Aorta (tissue), 5 donors: ENCODE results near the gene L3HYPDH. TPM values are rescaled to one million over a fixed set of nuclear protein-coding genes. Genes with fewer than 3 reads are reported as not detected.

ENCODE experiments used
- ATAC-seq: fragments of 200-7000 bp; cut with Tn5 transposase; one replicate; pipeline ENCODE4 v1.9.1; 2022; ENCODE audit warnings: moderate library complexity; ENCODE audit not compliant: low FRiP score
- DNase-seq, 2 donors: peaks; one replicate each; pipeline ENCODE4 v3.0.0-alpha.2; 2020
- H3K27ac ChIP-seq, 2 donors: one replicate each; pipeline ENCODE4 v1.5.1; 2013; ENCODE audit warnings: low read length in 2 of 2, mild to moderate bottlenecking in 2 of 2, moderate library complexity in 2 of 2, control low read depth in 1 of 2, inconsistent platforms in 1 of 2, low read depth in 1 of 2
- H3K27me3 ChIP-seq, 2 donors: one replicate each; pipeline ENCODE4 v1.6.1; 2013; ENCODE audit warnings: control low read depth in 1 of 2, low read length in 1 of 2, mild to moderate bottlenecking in 1 of 2, moderate library complexity in 1 of 2; ENCODE audit not compliant: insufficient read depth in 2 of 2, control insufficient read depth in 1 of 2
- H3K36me3 ChIP-seq, 2 donors: one replicate each; pipeline ENCODE4 v1.6.1; 2013; ENCODE audit warnings: control low read depth in 1 of 2, low read length in 1 of 2, mild to moderate bottlenecking in 1 of 2; ENCODE audit not compliant: insufficient read depth in 2 of 2, control insufficient read depth in 1 of 2
- H3K4me1 ChIP-seq, 2 donors: one replicate each; pipeline ENCODE4 v1.6.1; 2013; ENCODE audit warnings: low read length in 2 of 2, control low read depth in 1 of 2, mild to moderate bottlenecking in 1 of 2, moderate library complexity in 1 of 2; ENCODE audit not compliant: insufficient read depth in 2 of 2, control insufficient read depth in 1 of 2
- H3K4me3 ChIP-seq, 2 donors: one replicate each; pipeline ENCODE4 v1.5.1; 2013; ENCODE audit warnings: low read length in 2 of 2, control low read depth in 1 of 2, mild to moderate bottlenecking in 1 of 2
- H3K9me3 ChIP-seq: one replicate; pipeline ENCODE4 v1.6.1; 2013; ENCODE audit warnings: mild to moderate bottlenecking, low read length; ENCODE audit not compliant: control insufficient read depth
- WGBS, 2 donors: extraction: QIAGEN DNeasy Blood & Tissue Kit; methylation state at CpG; one replicate each; pipeline ENCODE4 v1.1.7; 2013; 5-methylcytosine and 5-hydroxymethylcytosine counted together
- intact Hi-C, 2 donors: fragments of 100-400 bp; cut with DNase I; formaldehyde crosslinking; loops; one replicate each; pipeline versions ENCODE4 v1.14.2 to v1.15.0; 2022
- polyA plus RNA-seq, 2 donors: library from polyadenylated mRNA; stranded (reverse); fragments of 200-250 nt; gene quantifications; one replicate each; pipeline ENCODE4 v1.2.3, GENCODE V29; 2013
- total RNA-seq, 2 donors: library from RNA; stranded (reverse); fragmentation: NEBNext Ultra II Directional; extraction: Animal tissue kit (Norgen Biotek cat#: 25700); gene quantifications; one replicate each; pipeline ENCODE4 v1.2.1, GENCODE V29; 2021
- donor health status: healthy with polysubstance abuse.
- donor health status: Bipolar disorder and iron deficiency.
- donor health status: DM: no; HTN: no; CAD: no.
- donor health status: DM: no; HTN: no; CAD: no.
- donor health status: DM: yes; HTN: yes; CAD: no.

L3HYPDH gene
- total and polyA plus RNA-seq, 4 donors, result 20.4 to 53.1 (median 32.9) TPM

DNA sequence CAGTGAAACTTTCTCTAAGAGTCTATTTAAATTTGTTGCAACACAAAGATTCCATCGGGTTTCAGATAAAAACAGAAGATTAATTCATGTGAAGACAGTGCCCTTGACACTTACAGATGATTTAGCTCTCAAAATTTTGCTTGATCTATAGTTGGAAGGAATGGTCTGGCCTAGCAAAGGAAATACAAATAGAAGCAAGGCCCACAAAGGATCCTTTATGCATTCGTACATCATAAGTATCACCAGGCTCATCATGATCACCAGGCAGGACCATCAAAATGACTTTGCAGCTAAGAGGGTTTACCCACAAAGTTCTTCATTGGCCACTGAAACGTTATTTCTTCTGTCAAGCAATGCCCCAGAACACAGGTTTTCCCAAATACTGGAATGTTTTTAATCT lies 24.9 kb upstream of the L3HYPDH start:
- DNase-seq (no peak), ATAC-seq (no peak)
- 80 to 81% methylated on average over 3 of the region's 3 CpGs for WGBS, 2 donors
- H3K4me3 ChIP-seq, result no peak overlapping the region
- H3K27ac ChIP-seq, result no peak overlapping the region
- no peaks in the 10 kb centered on the region for H3K36me3 ChIP-seq
- intact Hi-C loops, result loop anchor here (5.0 to 10.0 kb wide), 4 partner anchors 66 to 388 kb away; partner anchors contain the start of gene CCDC175 (in 1 of the 2)
- H3K4me1 ChIP-seq, result no peaks in the 10 kb centered on the region
- H3K9me3 ChIP-seq, result no peaks in the 10 kb centered on the region
- H3K27me3 ChIP-seq, result no peaks in the 10 kb centered on the region

- Histone ChIP-seq H3K9me3 (no peaks in the 10 kb centered on the region), H3K27me3 (no peaks in the 10 kb centered on the region), H3K27ac (no peak overlapping the region), H3K4me1 (no peaks in the 10 kb centered on the region), H3K36me3 (peaks cover 2 to 4% of the 10 kb centered on the region in 2 donors), H3K4me3 (no peak overlapping the region)
- ATAC-seq (no peak), DNase-seq (no peak)
- intact Hi-C loops, result loop anchor here (5.0 to 10.0 kb wide), 4 partner anchors 67 to 390 kb away; partner anchors contain the start of gene CCDC175 (in 1 of the 2)
- WGBS, 2 donors, result 94 to 95% methylated on average over 3 of the region's 3 CpGs
Observed at GRCh38 chr14:59507752-59508103, 23.5 kb upstream of the L3HYPDH start.

GRCh38 chr14:59507063-59507751 lies 23.0 kb upstream of the L3HYPDH start:
- intact Hi-C loops, result loop anchor here (5.0 to 10.0 kb wide), 4 partner anchors 68 to 390 kb away; partner anchors contain the start of gene CCDC175 (in 1 of the 2)
- Histone ChIP-seq H3K27ac (no peak overlapping the region), H3K9me3 (no peaks in the 10 kb centered on the region), H3K4me3 (no peak overlapping the region), H3K27me3 (no peaks in the 10 kb centered on the region), H3K4me1 (no peaks in the 10 kb centered on the region), H3K36me3 (peaks cover 2 to 4% of the 10 kb centered on the region in 2 donors)
- ATAC-seq, result peak; percentile 68
- peak; percentile 56 to 76 for DNase-seq

DNA sequence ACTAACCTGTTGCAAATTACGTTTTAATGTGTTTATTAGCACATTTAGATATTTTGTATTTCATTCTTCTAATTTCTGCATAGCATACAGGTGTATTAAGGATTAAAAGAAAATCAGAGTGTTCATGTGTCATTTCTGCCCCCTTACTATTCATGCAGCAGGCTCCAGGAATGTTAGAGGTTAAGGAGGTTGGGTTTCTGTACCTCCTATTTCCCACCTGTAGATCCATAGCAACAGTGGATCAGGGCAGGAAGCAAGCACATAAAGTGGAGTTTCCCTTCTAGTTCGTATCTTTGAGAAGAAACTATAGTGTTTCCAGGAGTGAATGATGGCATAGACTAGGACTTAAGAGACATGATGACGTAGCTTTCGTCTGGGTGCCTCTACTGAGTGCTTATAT lies 19.0 kb upstream of the L3HYPDH start:
- no peaks in the 10 kb centered on the region for H3K9me3 ChIP-seq
- intact Hi-C loops, result loop anchor here (10.0 kb wide), 2 partner anchors 72 to 192 kb away; partner anchors contain the start of gene CCDC175 (in 1 of the 2)
- H3K27ac ChIP-seq, result no peak overlapping the region
- H3K4me3 ChIP-seq, result no peak overlapping the region
- 75 to 89% methylated on average over 4 of the region's 4 CpGs for WGBS, 2 donors
- no peaks in the 10 kb centered on the region for H3K27me3 ChIP-seq
- DNase-seq (no peak), ATAC-seq (no peak)
- peaks cover 4 to 6% of the 10 kb centered on the region in 2 donors for H3K36me3 ChIP-seq
- H3K4me1 ChIP-seq, result no peaks in the 10 kb centered on the region

GRCh38 chr14:59500732-59501131 lies 16.5 kb upstream of the L3HYPDH start:
- WGBS, 2 donors, result 24 to 30% methylated on average over 3 of the region's 3 CpGs
- DNase-seq (no peak), ATAC-seq (no peak)
- H3K9me3 ChIP-seq, result no peaks in the 10 kb centered on the region
- intact Hi-C loops, result loop anchor here (10.0 kb wide), 2 partner anchors 74 to 194 kb away; partner anchors contain the start of gene CCDC175 (in 1 of the 2)
- no peaks in the 10 kb centered on the region for H3K4me1 ChIP-seq
- no peak overlapping the region for H3K4me3 ChIP-seq
- H3K27me3 ChIP-seq, result no peaks in the 10 kb centered on the region
- no peak overlapping the region for H3K27ac ChIP-seq
- peaks cover 4 to 6% of the 10 kb centered on the region in 2 donors for H3K36me3 ChIP-seq

- Histone ChIP-seq H3K27me3 (no peaks in the 10 kb centered on the region), H3K36me3 (peaks cover 9 to 12% of the 10 kb centered on the region in 2 donors), H3K4me3 (no peak overlapping the region), H3K4me1 (peaks cover 3% of the 10 kb centered on the region in 2 donors), H3K9me3 (no peaks in the 10 kb centered on the region), H3K27ac (no peak overlapping the region)
- 63 to 65% methylated on average over 1 of the region's 1 CpG for WGBS, 2 donors
- ATAC-seq (no peak), DNase-seq (no peak)
- intact Hi-C loops, result no loop called here
Observed at GRCh38 chr14:59492384-59492783, 8.2 kb upstream of the L3HYPDH start.

DNA sequence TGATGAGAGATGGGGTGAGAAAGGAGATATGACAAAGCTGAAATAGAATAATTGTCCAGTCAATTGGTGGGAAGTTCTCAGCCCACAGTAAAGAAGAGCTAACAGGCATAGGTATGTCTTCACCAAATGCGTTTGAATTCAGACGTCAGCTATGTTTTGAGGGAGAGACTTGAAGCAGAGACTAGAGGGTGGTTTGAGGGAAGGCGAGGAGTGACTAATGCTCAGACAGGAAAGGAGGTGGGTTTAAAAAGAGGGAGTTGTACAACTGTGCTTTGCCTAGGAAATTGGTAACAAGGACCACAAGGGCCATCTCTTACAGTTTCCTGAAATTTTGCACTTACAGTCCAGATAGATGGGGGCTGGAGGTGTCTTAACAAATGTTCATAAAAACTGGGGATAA lies 6.5 kb upstream of the L3HYPDH start:
- Histone ChIP-seq H3K9me3 (no peaks in the 10 kb centered on the region), H3K4me1 (peaks cover 3% of the 10 kb centered on the region in 2 donors), H3K36me3 (peaks cover 9 to 12% of the 10 kb centered on the region in 2 donors), H3K4me3 (no peak overlapping the region), H3K27me3 (no peaks in the 10 kb centered on the region), H3K27ac (no peak overlapping the region)
- DNase-seq, result no peak
- 88 to 93% methylated on average over 3 of the region's 3 CpGs for WGBS, 2 donors
- no peak for ATAC-seq
- intact Hi-C loops, result no loop called here

DNA sequence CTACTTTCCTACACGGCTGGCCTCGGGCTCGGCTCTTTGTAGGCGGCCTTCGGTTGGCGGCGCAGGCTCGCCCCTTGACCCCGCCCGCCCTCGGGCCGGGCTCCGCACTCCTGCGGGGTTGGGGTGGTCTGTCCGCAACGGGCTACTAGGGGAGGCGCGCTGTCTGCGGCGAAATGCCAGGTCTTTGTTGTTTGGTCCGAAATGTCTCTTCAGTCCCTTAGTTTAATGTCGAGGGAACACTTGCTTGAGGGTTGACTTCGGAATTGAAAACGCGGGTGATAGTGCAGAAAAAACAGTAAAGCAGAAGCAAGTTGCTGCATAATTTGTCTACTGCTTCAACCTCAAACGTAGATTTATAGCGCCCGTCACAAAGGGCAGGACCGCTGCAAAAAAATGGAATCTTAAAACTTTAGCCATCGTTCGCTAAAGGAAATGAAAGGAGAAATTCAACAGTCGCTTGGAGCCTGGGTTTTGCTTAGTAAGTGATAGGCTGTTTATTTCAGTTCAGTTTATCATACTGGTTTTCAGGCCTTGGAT lies 499 bp upstream of the L3HYPDH start:
- ATAC-seq (peak; percentile 80), DNase-seq (no peak)
- H3K9me3 ChIP-seq, result no peaks in the 10 kb centered on the region
- H3K4me1 ChIP-seq, result peaks cover 0 to 2% of the 10 kb centered on the region in 2 donors
- intact Hi-C loops, result loop anchor here (5.0 to 10.0 kb wide), 2 partner anchors 193 to 200 kb away; no protein-coding TSS in a partner anchor
- WGBS, 2 donors, result 0% methylated on average over 32 of the region's 32 CpGs
- H3K27me3 ChIP-seq, result no peaks in the 10 kb centered on the region
- H3K4me3 ChIP-seq, result peak overlapping the region; percentile 16 to 73
- peak overlapping the region in 1 of 2 donors; percentile 86 for H3K27ac ChIP-seq
- peaks cover 0 to 3% of the 10 kb centered on the region in 2 donors for H3K36me3 ChIP-seq
